Upper lobe of right lung (tissue), 1 donor: ENCODE data around the gene MYO1E. TPM values are rescaled to one million over a fixed set of nuclear protein-coding genes. Genes with fewer than 3 reads are reported as not detected.

ENCODE experiments used
- ATAC-seq: fragments of 200-7000 bp; cut with Tn5 transposase; one replicate; pipeline ENCODE4 v1.9.1; 2020; ENCODE audit warnings: mild to moderate bottlenecking, moderate library complexity
- DNase-seq: peaks from one replicate; pipeline ENCODE4 v3.0.0-alpha.2; 2020
- H3K27ac ChIP-seq: fragments of 200-600 bp; one replicate; pipeline ENCODE4 v1.8.0; 2022
- H3K27me3 ChIP-seq: fragments of 200-600 bp; one replicate; pipeline ENCODE4 v1.8.0; 2022; ENCODE audit warnings: mild to moderate bottlenecking
- H3K36me3 ChIP-seq: fragments of 200-600 bp; one replicate; pipeline ENCODE4 v1.8.0; 2022
- H3K4me1 ChIP-seq: fragments of 200-600 bp; one replicate; pipeline ENCODE4 v1.8.0; 2022
- H3K4me3 ChIP-seq: fragments of 200-600 bp; one replicate; pipeline ENCODE4 v1.8.0; 2022; ENCODE audit warnings: mild to moderate bottlenecking
- H3K9me3 ChIP-seq: fragments of 200-600 bp; one replicate; pipeline ENCODE4 v1.8.0; 2022
- intact Hi-C: fragments of 100-400 bp; cut with DNase I; formaldehyde crosslinking; loops from one replicate; pipeline ENCODE4 v1.11.0; 2022
- total RNA-seq: library from RNA; stranded (reverse); fragmentation: NEBNext Ultra II Directional; extraction: Animal tissue kit (Norgen Biotek cat#: 25700); gene quantifications from one replicate; pipeline ENCODE4 v1.2.1, GENCODE V29; 2021
- TF ChIP-seq, protein P1 (sequence below): fragments of 200-600 bp; IDR thresholded peaks from one replicate; pipeline ENCODE4 v1.8.0; 2022; ENCODE audit warnings: antibody characterized with exemption
- donor health status: DM: no; HTN: yes; CAD: no; lungs with severe emphysema.

Gene MYO1E
- total RNA-seq, 1 donor from 2014 or later, result 98.4 TPM

DNA sequence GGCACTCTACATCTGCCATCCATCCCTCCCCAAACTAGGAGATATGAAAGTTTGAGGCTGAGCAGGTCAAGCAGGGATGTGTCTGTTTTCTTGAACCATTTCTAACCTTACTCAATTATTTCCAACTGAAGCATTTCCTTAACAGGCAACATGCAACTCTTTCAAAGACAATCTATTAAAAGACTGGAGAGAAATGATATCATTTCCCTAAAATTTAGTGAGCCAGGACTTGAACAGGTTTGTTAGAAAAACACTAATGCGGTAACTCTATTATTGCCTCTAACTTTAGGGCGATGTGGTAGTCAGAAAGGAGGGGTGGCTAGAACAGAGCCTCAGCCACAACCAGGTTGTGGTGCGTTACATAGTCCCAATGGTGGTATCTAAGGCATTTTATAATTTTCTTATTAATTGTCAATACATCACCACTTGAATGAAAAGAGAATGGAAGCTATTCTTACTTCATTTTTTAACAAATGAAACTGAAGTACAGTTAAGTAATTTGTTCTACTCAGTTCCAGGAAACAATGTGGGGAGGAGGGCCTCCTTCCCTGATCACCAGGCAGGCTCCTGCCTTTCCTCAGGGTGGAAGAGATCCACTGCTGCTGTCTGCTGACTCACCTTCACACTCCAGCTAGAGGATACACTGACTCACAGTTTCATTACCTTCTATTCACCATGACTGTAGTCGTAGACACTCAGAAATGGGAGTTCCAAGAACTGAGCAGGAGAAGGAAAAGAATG is 22.8 kb downstream of the MYO1E start:
- TF ChIP-seq, protein P1, sequence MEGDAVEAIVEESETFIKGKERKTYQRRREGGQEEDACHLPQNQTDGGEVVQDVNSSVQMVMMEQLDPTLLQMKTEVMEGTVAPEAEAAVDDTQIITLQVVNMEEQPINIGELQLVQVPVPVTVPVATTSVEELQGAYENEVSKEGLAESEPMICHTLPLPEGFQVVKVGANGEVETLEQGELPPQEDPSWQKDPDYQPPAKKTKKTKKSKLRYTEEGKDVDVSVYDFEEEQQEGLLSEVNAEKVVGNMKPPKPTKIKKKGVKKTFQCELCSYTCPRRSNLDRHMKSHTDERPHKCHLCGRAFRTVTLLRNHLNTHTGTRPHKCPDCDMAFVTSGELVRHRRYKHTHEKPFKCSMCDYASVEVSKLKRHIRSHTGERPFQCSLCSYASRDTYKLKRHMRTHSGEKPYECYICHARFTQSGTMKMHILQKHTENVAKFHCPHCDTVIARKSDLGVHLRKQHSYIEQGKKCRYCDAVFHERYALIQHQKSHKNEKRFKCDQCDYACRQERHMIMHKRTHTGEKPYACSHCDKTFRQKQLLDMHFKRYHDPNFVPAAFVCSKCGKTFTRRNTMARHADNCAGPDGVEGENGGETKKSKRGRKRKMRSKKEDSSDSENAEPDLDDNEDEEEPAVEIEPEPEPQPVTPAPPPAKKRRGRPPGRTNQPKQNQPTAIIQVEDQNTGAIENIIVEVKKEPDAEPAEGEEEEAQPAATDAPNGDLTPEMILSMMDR, result no peak
- peak overlapping the region; percentile 43 for H3K27ac ChIP-seq
- ATAC-seq, result peak; percentile 95
- H3K36me3 ChIP-seq, result no peaks in the 10 kb centered on the region
- peaks cover 41% of the 10 kb centered on the region for H3K4me1 ChIP-seq
- no peak for DNase-seq
- H3K27me3 ChIP-seq, result no peaks in the 10 kb centered on the region
- no peak overlapping the region for H3K4me3 ChIP-seq
- H3K9me3 ChIP-seq, result no peaks in the 10 kb centered on the region
- intact Hi-C loops, result no loop called here

DNA sequence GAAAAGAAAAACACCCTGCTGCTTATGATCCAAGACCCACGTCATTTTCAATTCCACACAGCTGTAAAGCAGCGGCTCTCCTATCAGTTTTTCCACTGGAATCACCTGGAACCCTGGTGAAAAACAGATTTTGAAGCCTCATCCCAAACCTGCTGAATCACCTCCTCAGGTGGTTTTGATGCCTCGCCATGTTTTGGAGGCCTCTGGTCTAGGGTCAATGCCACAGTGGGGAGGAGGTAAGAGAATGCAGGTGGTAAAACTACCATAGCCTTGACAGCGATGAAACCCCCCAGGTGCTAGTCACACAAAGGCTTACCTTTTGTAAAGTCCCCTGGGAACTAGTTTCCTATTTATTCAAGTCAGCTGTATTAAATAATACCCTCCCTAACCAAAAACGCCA is 24.8 kb downstream of the MYO1E start:
- H3K4me1 ChIP-seq, result peaks cover 39% of the 10 kb centered on the region
- no peak overlapping the region for H3K4me3 ChIP-seq
- H3K27me3 ChIP-seq, result no peaks in the 10 kb centered on the region
- intact Hi-C loops, result no loop called here
- TF ChIP-seq, protein P1, result no peak
- DNase-seq, result no peak
- H3K9me3 ChIP-seq, result no peaks in the 10 kb centered on the region
- H3K27ac ChIP-seq, result no peak overlapping the region
- no peak for ATAC-seq
- H3K36me3 ChIP-seq, result no peaks in the 10 kb centered on the region

DNA sequence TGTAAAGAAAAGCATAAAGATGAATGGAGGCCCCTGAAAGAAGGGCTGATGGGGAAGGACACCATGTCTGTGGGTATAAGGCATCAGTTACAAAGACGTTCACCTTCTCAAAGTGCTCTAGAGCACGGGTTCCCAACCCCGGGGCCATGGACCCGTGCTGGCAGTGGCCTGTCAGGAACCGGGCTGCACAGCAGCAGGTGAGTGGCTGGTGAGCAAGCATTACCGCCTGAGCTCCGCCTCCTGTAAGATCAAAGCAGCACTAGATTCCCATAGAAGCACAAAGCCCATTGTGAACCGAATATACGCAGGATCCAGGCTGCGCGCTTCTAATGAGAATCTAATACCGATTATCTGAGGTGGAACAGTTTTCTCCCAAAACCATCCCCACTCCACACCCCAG is 25.7 kb downstream of the MYO1E start:
- H3K27me3 ChIP-seq, result no peaks in the 10 kb centered on the region
- DNase-seq, result no peak
- no peaks in the 10 kb centered on the region for H3K36me3 ChIP-seq
- no peak for ATAC-seq
- H3K4me1 ChIP-seq, result peaks cover 30% of the 10 kb centered on the region
- intact Hi-C loops, result no loop called here
- H3K9me3 ChIP-seq, result no peaks in the 10 kb centered on the region
- H3K4me3 ChIP-seq, result no peak overlapping the region
- TF ChIP-seq, protein P1, result no peak
- no peak overlapping the region for H3K27ac ChIP-seq

DNA sequence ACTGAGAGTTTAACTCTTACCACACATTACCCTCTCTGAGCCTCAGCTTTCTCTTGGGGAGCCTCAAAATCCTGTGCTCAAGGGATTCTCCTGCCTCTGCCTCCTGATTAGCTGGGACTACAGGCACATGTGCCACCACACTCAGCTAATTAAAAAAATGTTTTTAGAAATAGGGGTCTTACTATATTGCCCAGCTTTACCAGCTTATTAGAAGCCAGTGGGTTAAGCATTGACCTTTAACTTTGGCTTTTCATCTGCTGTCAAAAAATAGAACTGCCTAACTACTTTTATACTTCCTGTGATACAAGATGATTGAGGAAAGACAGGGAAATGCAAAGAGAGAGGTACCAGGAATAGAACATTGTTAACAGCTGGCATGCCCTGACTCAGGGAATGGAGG is 27.3 kb downstream of the MYO1E start:
- Histone ChIP-seq H3K4me3 (no peak overlapping the region), H3K36me3 (no peaks in the 10 kb centered on the region), H3K9me3 (no peaks in the 10 kb centered on the region), H3K27me3 (no peaks in the 10 kb centered on the region), H3K27ac (no peak overlapping the region), H3K4me1 (peaks cover 14% of the 10 kb centered on the region)
- ATAC-seq (no peak), DNase-seq (no peak)
- intact Hi-C loops, result no loop called here
- TF ChIP-seq, protein P1, result no peak

DNA sequence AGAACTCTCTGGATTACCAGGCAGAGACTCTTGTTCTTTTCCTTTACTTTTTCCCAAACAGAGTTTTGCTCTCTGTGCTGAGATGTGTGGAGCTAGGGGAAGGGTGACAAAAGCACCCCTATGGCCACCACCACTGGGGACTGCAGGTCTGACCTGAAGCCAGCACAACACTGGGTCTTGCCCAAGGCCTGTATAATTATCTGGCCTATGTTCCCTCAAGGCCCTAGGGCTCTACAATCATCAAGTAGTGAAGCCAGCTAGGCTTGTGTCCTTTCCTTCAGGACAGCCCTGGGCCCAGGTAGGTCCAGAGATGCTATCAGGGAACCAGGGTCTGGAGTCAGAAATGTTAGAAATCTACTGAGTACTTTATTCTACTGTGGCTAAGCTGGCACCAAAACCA is 28.4 kb downstream of the MYO1E start:
- no peaks in the 10 kb centered on the region for H3K27me3 ChIP-seq
- DNase-seq (no peak), ATAC-seq (no peak)
- no peak overlapping the region for H3K4me3 ChIP-seq
- TF ChIP-seq, protein P1, result no peak
- intact Hi-C loops, result no loop called here
- no peak overlapping the region for H3K27ac ChIP-seq
- H3K4me1 ChIP-seq, result peaks cover 5% of the 10 kb centered on the region
- no peaks in the 10 kb centered on the region for H3K9me3 ChIP-seq
- no peaks in the 10 kb centered on the region for H3K36me3 ChIP-seq

DNA sequence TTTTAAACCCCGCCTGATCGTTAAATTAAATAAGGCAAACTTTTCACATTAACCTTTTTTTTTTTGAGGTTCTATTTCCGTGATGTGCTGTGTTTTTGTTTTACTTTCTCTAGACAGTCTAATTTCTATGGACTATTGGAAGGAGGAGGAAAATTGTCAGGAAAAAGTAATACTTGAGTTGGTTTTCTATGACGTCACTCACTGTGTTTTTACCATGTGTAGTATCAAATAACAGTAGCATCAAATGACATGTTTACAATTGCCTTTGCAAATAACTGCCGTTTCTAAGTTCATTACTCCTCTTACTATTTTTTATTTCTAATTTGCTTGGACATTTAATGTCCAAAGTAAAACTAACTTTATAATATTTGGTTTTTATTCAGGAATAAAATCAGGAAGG is 32.3 kb downstream of the MYO1E start:
- DNase-seq (no peak), ATAC-seq (no peak)
- H3K27ac ChIP-seq, result no peak overlapping the region
- no peaks in the 10 kb centered on the region for H3K9me3 ChIP-seq
- H3K27me3 ChIP-seq, result no peaks in the 10 kb centered on the region
- H3K4me3 ChIP-seq, result no peak overlapping the region
- TF ChIP-seq, protein P1, result no peak
- no peaks in the 10 kb centered on the region for H3K36me3 ChIP-seq
- no peaks in the 10 kb centered on the region for H3K4me1 ChIP-seq
- intact Hi-C loops, result no loop called here
